Lower leg skin (tissue), 4 donors: ENCODE data around the gene OMP. TPM values are rescaled to one million over a fixed set of nuclear protein-coding genes. Genes with fewer than 3 reads are reported as not detected.
"Not testable (repeated sequence)": the region's sequence is repeated elsewhere in the genome, so short reads cannot be mapped to it uniquely, and the experiment has no call there.

ENCODE experiments used
- DNase-seq, 2 donors: peaks; one replicate each; pipeline ENCODE4 v3.0.0-alpha.2; 2019; ENCODE audit warnings: low spot score in 2 of 2
- H3K4me3 ChIP-seq: fragments of 200-600 bp; sonication (generic); 2 replicates; pipeline ENCODE4 v1.5.1; 2017; ENCODE audit warnings: mild to moderate bottlenecking, low read depth; ENCODE audit not compliant: poor library complexity, severe bottlenecking
- POLR2A ChIP-seq, 2 donors: fragments of 450-650 bp; IDR thresholded peaks; one replicate each; pipeline ENCODE4 v1.6.1; 2016 to 2017; ENCODE audit warnings: antibody characterized with exemption in 2 of 2, mild to moderate bottlenecking in 1 of 2, moderate library complexity in 1 of 2
- WGBS, 2 donors: methylation state at CpG; one replicate each; pipeline ENCODE4 v1.1.5; 2018; 5-methylcytosine and 5-hydroxymethylcytosine counted together
- intact Hi-C: fragments of 100-400 bp; cut with DNase I; formaldehyde crosslinking; loops from one replicate; pipeline ENCODE4 v1.15.0; 2023; ENCODE audit warnings: low total_unique reads
- total RNA-seq, 4 donors: library from RNA; depleted of rRNA; stranded (reverse); fragments of >200 nt; gene quantifications; one replicate each; pipeline ENCODE4 v1.1.0, GENCODE V29; 2016
- TF ChIP-seq, protein P1 (sequence below), 3 donors: fragments of 450-650 bp; IDR thresholded peaks; one replicate each; pipeline ENCODE4 v1.5.1; 2016; ENCODE audit warnings: antibody characterized with exemption in 3 of 3, mild to moderate bottlenecking in 3 of 3, moderate library complexity in 2 of 3

OMP gene
- total RNA-seq, 4 donors from 2014 or later = not detected

DNA sequence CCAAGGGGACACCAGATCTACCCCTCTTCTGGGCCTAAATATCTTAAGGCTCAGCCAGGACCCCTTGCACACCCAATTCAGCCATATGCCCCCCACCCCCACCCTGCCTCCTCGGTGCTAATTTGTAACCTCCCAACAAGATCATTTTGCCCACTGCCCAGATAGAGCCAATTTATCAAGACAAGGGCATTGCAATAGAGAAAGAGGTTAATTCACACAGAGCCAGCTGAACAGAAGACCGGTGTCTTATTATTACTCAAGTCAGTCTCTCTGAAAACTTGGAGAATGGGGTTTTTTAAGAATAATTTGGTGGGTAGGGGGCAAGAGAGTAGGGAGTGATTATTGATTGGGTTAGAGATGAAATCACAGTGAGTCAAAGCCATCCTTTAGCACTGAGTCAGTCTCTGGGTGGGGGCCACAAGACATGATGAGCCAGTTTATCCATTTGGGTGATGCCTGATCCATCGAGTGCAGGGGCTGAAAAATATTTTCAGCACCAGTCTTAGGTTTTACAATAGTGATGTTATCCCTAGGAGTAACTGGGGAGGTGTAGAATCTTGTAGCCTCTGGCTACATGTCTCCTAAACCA, 45.7 kb upstream of the OMP start:
- H3K4me3 ChIP-seq = no peak overlapping the region
- peak in 1 of 2 donors; percentile 3 for DNase-seq
- no peak for TF ChIP-seq POLR2A (IDR thresholded peaks at IDR 0.05)
- TF ChIP-seq, protein P1, sequence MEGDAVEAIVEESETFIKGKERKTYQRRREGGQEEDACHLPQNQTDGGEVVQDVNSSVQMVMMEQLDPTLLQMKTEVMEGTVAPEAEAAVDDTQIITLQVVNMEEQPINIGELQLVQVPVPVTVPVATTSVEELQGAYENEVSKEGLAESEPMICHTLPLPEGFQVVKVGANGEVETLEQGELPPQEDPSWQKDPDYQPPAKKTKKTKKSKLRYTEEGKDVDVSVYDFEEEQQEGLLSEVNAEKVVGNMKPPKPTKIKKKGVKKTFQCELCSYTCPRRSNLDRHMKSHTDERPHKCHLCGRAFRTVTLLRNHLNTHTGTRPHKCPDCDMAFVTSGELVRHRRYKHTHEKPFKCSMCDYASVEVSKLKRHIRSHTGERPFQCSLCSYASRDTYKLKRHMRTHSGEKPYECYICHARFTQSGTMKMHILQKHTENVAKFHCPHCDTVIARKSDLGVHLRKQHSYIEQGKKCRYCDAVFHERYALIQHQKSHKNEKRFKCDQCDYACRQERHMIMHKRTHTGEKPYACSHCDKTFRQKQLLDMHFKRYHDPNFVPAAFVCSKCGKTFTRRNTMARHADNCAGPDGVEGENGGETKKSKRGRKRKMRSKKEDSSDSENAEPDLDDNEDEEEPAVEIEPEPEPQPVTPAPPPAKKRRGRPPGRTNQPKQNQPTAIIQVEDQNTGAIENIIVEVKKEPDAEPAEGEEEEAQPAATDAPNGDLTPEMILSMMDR (IDR thresholded peaks at IDR 0.05) = no peak
- intact Hi-C loops = no loop called here
- 83 to 89% methylated on average over 3 of the region's 3 CpGs for WGBS, 2 donors

- DNase-seq = peak in 1 of 2 donors; percentile 58
- H3K4me3 ChIP-seq = no peak overlapping the region
- intact Hi-C loops = no loop called here
- 88 to 94% methylated on average over 6 to 9 of the region's 9 CpGs for WGBS, 2 donors
- TF ChIP-seq POLR2A (IDR thresholded peaks at IDR 0.05) = no peak
- TF ChIP-seq, protein P1 (IDR thresholded peaks at IDR 0.05) = no peak
Measured at GRCh38 chr11:77057938-77058474, 44.6 kb upstream of the OMP start.

- peak in 1 of 2 donors; percentile 50 for DNase-seq
- WGBS, 2 donors = 80 to 87% methylated on average over 2 of the region's 2 CpGs
- intact Hi-C loops = no loop called here
- TF ChIP-seq, protein P1 (IDR thresholded peaks at IDR 0.05) = no peak
- no peak for TF ChIP-seq POLR2A (IDR thresholded peaks at IDR 0.05)
- no peak overlapping the region for H3K4me3 ChIP-seq
Measured at GRCh38 chr11:77058900-77059299, 43.7 kb upstream of the OMP start.

DNA sequence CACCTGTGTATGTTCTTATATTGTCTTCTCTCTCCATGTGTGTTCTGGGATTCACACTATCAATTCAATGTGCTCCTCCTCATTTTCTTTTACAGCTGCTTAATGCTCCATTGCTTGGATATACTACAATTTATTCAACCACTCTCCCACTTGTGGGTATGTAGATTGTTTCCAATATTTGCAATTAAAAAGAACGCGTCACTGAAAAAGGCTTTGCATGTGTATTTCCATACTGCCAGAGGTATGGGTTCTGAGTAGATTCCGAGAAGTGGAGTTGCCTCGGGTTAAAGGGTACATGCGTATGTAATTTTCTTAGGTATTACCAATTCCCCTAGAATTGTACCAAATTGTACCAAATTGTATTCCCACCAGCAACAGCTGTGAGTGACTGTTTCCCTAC, 42.8 kb upstream of the OMP start:
- DNase-seq = no peak
- TF ChIP-seq POLR2A (IDR thresholded peaks at IDR 0.05) = no peak
- TF ChIP-seq, protein P1 (IDR thresholded peaks at IDR 0.05) = no peak
- intact Hi-C loops = no loop called here
- no peak overlapping the region for H3K4me3 ChIP-seq
- 90 to 95% methylated on average over 5 of the region's 5 CpGs for whole genome bisulfite sequencing, 2 donors

DNA sequence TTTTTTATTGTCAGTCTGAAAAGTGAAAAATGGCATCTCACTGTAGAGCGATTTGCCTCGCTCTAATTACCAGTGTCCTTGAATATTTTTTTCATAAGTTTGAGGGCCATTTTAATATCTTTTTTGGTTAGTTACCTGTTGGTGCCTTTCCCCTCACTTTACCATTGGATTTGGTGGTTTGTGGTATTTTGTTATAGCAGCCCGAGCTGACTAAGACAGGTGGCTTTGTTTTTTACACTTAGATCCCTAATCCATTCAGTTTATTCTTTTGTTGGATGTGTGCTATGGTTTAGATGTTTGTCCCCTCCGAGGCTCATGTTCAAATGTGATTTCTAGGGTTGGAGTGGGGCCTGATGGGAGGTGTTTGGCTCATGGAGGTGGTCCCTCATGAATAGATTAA, 42.4 kb upstream of the OMP start:
- DNase-seq = peak in 1 of 2 donors; percentile 3
- WGBS, 2 donors = 78 to 81% methylated on average over 4 of the region's 4 CpGs
- TF ChIP-seq, protein P1 (IDR thresholded peaks at IDR 0.05) = no peak
- TF ChIP-seq POLR2A (IDR thresholded peaks at IDR 0.05) = no peak
- intact Hi-C loops = no loop called here
- H3K4me3 ChIP-seq = no peak overlapping the region

- WGBS, 2 donors = 87 to 96% methylated on average over 4 of the region's 4 CpGs
- H3K4me3 ChIP-seq, intact Hi-C loops: not testable (repeated sequence)
- DNase-seq = peak in 1 of 2 donors; percentile 10
Measured at GRCh38 chr11:77061258-77061657, 41.4 kb upstream of the OMP start.
